Stimulated activated naive CD4-positive, alpha-beta T cell (primary cell): ENCODE measurements around the gene SLC25A51.

ENCODE experiments used
- DNase-seq, 6 experiments: peaks; one replicate each; lab custom pipeline; 2025; lab: John Stamatoyannopoulos, UW

Gene SLC25A51

GRCh38 chr9:37936965-37937364, 33.0 kb upstream of the SLC25A51 start:
- no peak for DNase-seq

GRCh38 chr9:37936376-37936775, 32.4 kb upstream of the SLC25A51 start:
- no peak for DNase-seq

- no peak for DNase-seq
Observed at GRCh38 chr9:37935096-37935495, 31.2 kb upstream of the SLC25A51 start.

GRCh38 chr9:37931592-37931991, 27.7 kb upstream of the SLC25A51 start:
- no peak for DNase-seq

- no peak for DNase-seq
Observed at GRCh38 chr9:37929441-37929895, 25.5 kb upstream of the SLC25A51 start.

- DNase-seq = no peak
Observed at GRCh38 chr9:37928552-37929430, 24.9 kb upstream of the SLC25A51 start.

- no peak for DNase-seq
Observed at GRCh38 chr9:37927601-37928551, 23.9 kb upstream of the SLC25A51 start.

GRCh38 chr9:37927132-37927531, 23.2 kb upstream of the SLC25A51 start:
- DNase-seq = no peak

- DNase-seq = no peak
Observed at GRCh38 chr9:37926737-37927118, 22.8 kb upstream of the SLC25A51 start.

GRCh38 chr9:37925786-37926736, 22.1 kb upstream of the SLC25A51 start:
- DNase-seq = no peak

GRCh38 chr9:37925006-37925405, 21.1 kb upstream of the SLC25A51 start:
- DNase-seq = no peak

- no peak for DNase-seq
Observed at GRCh38 chr9:37924538-37924937, 20.6 kb upstream of the SLC25A51 start.

GRCh38 chr9:37923796-37924427, 20.0 kb upstream of the SLC25A51 start:
- DNase-seq = no peak

GRCh38 chr9:37923118-37923795, 19.3 kb upstream of the SLC25A51 start:
- no peak for DNase-seq

GRCh38 chr9:37922363-37923117, 18.6 kb upstream of the SLC25A51 start:
- no peak for DNase-seq

- DNase-seq = no peak
Observed at GRCh38 chr9:37921546-37922300, 17.8 kb upstream of the SLC25A51 start.

- DNase-seq = no peak
Observed at GRCh38 chr9:37921168-37921510, 17.2 kb upstream of the SLC25A51 start.

- no peak for DNase-seq
Observed at GRCh38 chr9:37920471-37921167, 16.7 kb upstream of the SLC25A51 start.

GRCh38 chr9:37919956-37920335, 16.0 kb upstream of the SLC25A51 start:
- DNase-seq = no peak
